ENCODE results near the gene FSCN2. TPM values are rescaled to one million over a fixed set of nuclear protein-coding genes. Genes with fewer than 3 reads are reported as not detected.

FSCN2 gene
- total RNA-seq, 1 donor from 2014 or later = 3.6 TPM

GRCh38 chr17:81489998-81490992, 37.9 kb upstream of the FSCN2 start:
- H3K4me3 ChIP-seq = no peak overlapping the region
- H3K4me1 ChIP-seq = peaks cover 7% of the 10 kb centered on the region
- no peaks in the 10 kb centered on the region for H3K9me3 ChIP-seq
- ATAC-seq (no peak), DNase-seq (no peak)
- no peak for TF ChIP-seq CTCF (IDR thresholded peaks at IDR 0.05)
- intact Hi-C loops (cut with DNase I) = loop anchor here (10.0 kb wide), 1 partner anchor 235 kb away; no protein-coding TSS in a partner anchor
- H3K36me3 ChIP-seq = no peaks in the 10 kb centered on the region
- no peak overlapping the region for H3K27ac ChIP-seq
- H3K27me3 ChIP-seq = no peaks in the 10 kb centered on the region

DNA sequence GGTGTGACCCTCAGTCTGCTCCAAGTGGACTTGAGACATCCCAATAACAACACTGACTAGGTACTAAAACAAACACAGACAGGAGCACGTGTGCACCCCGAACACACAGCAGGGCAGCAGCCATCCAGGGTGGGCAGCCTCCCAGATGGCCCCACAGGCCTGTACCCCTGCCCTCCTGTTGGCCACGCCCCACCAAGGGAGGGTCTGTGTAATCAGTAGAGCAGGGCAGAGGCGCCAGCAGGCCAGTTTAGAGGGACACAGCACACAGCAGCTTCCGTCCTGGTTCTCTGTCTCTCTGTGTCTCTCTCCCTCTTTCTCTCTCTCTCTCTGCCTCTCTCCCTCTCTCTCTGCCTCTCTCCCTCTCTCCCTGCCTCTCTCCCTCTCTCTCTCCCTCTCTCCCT, 37.0 kb upstream of the FSCN2 start:
- Histone ChIP-seq H3K9me3 (no peaks in the 10 kb centered on the region), H3K4me3 (no peak overlapping the region), H3K4me1 (peaks cover 7% of the 10 kb centered on the region), H3K27ac (no peak overlapping the region), H3K27me3 (no peaks in the 10 kb centered on the region), H3K36me3 (no peaks in the 10 kb centered on the region)
- DNase-seq = no peak
- ATAC-seq = peak; percentile 25
- TF ChIP-seq CTCF (IDR thresholded peaks at IDR 0.05) = no peak
- intact Hi-C loops (cut with DNase I) = no loop called here

DNA sequence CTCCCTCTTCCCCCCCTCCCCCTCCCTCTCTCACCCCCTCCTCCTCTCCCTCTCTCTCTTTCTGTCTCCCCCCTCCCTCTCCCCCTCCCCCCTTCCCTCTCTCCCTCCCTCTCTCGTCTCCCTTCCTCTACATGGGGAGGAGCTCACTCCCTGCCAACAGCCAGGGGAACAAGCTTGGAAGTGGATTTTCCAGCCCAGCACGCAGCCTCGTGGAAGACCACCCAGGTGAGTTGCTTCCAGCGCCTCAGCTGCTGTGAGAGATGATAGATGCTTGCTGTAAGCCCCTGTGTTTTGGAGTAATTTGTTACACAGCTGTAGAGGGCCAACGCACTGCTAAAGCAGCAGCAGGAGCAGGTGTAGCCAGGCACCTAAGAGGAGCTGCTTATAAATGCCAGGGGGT, 36.4 kb upstream of the FSCN2 start:
- TF ChIP-seq CTCF (IDR thresholded peaks at IDR 0.05) = no peak
- ATAC-seq (no peak), DNase-seq (no peak)
- no peaks in the 10 kb centered on the region for H3K36me3 ChIP-seq
- H3K4me3 ChIP-seq = no peak overlapping the region
- intact Hi-C loops (cut with DNase I) = no loop called here
- no peaks in the 10 kb centered on the region for H3K27me3 ChIP-seq
- H3K9me3 ChIP-seq = no peaks in the 10 kb centered on the region
- no peak overlapping the region for H3K27ac ChIP-seq
- peaks cover 7% of the 10 kb centered on the region for H3K4me1 ChIP-seq

DNA sequence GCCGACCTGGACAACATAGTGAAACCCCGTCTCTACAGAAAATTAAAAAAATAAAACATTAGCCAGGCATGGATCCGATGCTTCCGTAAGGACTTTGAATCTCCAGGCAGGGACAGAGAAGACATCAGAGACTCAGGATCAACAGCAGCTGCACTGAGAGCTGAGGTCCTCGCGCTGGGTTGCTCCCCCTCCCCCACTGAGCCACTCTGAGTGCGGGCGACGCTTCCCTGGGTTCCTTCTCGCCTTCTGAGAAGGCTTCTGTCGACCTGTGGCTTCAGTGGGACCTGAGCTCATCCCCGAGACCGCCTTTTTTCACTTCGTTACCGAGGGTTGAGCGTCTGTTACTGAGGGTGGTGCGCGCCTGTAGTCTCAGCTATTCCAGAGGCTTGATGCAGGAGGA, 36.0 kb upstream of the FSCN2 start:
- H3K4me1 ChIP-seq = peaks cover 7% of the 10 kb centered on the region
- H3K36me3 ChIP-seq = no peaks in the 10 kb centered on the region
- no peaks in the 10 kb centered on the region for H3K9me3 ChIP-seq
- H3K4me3 ChIP-seq = no peak overlapping the region
- H3K27me3 ChIP-seq = no peaks in the 10 kb centered on the region
- intact Hi-C loops (cut with DNase I) = no loop called here
- no peak for TF ChIP-seq CTCF (IDR thresholded peaks at IDR 0.05)
- ATAC-seq (no peak), DNase-seq (no peak)
- no peak overlapping the region for H3K27ac ChIP-seq

- Histone ChIP-seq H3K4me1 (peaks cover 7% of the 10 kb centered on the region), H3K9me3 (no peaks in the 10 kb centered on the region), H3K36me3 (no peaks in the 10 kb centered on the region), H3K27ac (no peak overlapping the region), H3K27me3 (no peaks in the 10 kb centered on the region), H3K4me3 (no peak overlapping the region)
- ATAC-seq (no peak), DNase-seq (no peak)
- intact Hi-C loops (cut with DNase I) = no loop called here
- TF ChIP-seq CTCF (IDR thresholded peaks at IDR 0.05) = no peak
These were observed 35.5 kb upstream of the FSCN2 start for GRCh38 chr17:81492706-81493105.
